ENCODE results near the gene SYNPO2. TPM values are rescaled to one million over a fixed set of nuclear protein-coding genes. Genes with fewer than 3 reads are reported as not detected.
"Not testable (repeated sequence)": the region's sequence is repeated elsewhere in the genome, so short reads cannot be mapped to it uniquely, and the experiment has no call there.

SYNPO2 gene
- total RNA-seq, 3 donors from 2014 or later, result 18.9 to 804 (median 91.1) TPM

- Histone ChIP-seq H3K36me3 (ENCODE audit: low read depth) (no peaks in the 10 kb centered on the region), H3K9me3 (no peaks in the 10 kb centered on the region), H3K4me1 (ENCODE audit: low read depth) (no peaks in the 10 kb centered on the region), H3K4me3 (no peak overlapping the region)
- no peak for DNase-seq
- intact Hi-C loops (cut with DNase I, micrococcal nuclease), result no loop called here
- no peak for TF ChIP-seq CTCF (IDR thresholded peaks at IDR 0.05)
- no peak for ATAC-seq
These were observed 165.3 kb downstream of the SYNPO2 start for GRCh38 chr4:119053997-119054396.

GRCh38 chr4:119057417-119057816, 168.8 kb downstream of the SYNPO2 start:
- H3K4me3 ChIP-seq, result no peak overlapping the region
- H3K36me3 ChIP-seq (ENCODE audit: low read depth), result no peaks in the 10 kb centered on the region
- H3K4me1 ChIP-seq (ENCODE audit: low read depth), result no peaks in the 10 kb centered on the region
- H3K9me3 ChIP-seq, result no peaks in the 10 kb centered on the region
- DNase-seq, result no peak
- intact Hi-C loops (cut with DNase I, micrococcal nuclease), result no loop called here
- ATAC-seq, result no peak
- no peak for TF ChIP-seq CTCF (IDR thresholded peaks at IDR 0.05)

GRCh38 chr4:119059221-119059620, 170.6 kb downstream of the SYNPO2 start:
- intact Hi-C loops (cut with DNase I, micrococcal nuclease), result no loop called here
- no peak overlapping the region for H3K4me3 ChIP-seq
- no peaks in the 10 kb centered on the region for H3K9me3 ChIP-seq
- TF ChIP-seq CTCF (IDR thresholded peaks at IDR 0.05), result no peak
- ATAC-seq, result no peak
- no peaks in the 10 kb centered on the region for H3K36me3 ChIP-seq (ENCODE audit: low read depth)
- no peaks in the 10 kb centered on the region for H3K4me1 ChIP-seq (ENCODE audit: low read depth)
- no peak for DNase-seq

GRCh38 chr4:119067125-119067524, 178.5 kb downstream of the SYNPO2 start:
- DNase-seq, result peak in 2 of 3 donors; percentile 46 to 57
- H3K36me3 ChIP-seq (ENCODE audit: low read depth); H3K4me3 ChIP-seq; ATAC-seq; H3K4me1 ChIP-seq (ENCODE audit: low read depth); H3K9me3 ChIP-seq; intact Hi-C loops (cut with DNase I, micrococcal nuclease): not testable (repeated sequence)

- H3K4me1 ChIP-seq (ENCODE audit: low read depth); H3K36me3 ChIP-seq (ENCODE audit: low read depth); H3K9me3 ChIP-seq; H3K4me3 ChIP-seq; intact Hi-C loops (cut with DNase I, micrococcal nuclease): not testable (repeated sequence)
- ATAC-seq, result peak; percentile 32
- DNase-seq, result peak in 2 of 3 donors; percentile 66 to 68
These were observed 179.2 kb downstream of the SYNPO2 start for GRCh38 chr4:119067670-119068360.

GRCh38 chr4:119068529-119068962, 179.9 kb downstream of the SYNPO2 start:
- ATAC-seq, result peak; percentile 81
- no peak for DNase-seq
- H3K4me1 ChIP-seq (ENCODE audit: low read depth), result peaks cover 10% of the 10 kb centered on the region
- no peaks in the 10 kb centered on the region for H3K36me3 ChIP-seq (ENCODE audit: low read depth)
- intact Hi-C loops (cut with DNase I, micrococcal nuclease), result no loop called here
- no peak overlapping the region for H3K4me3 ChIP-seq
- H3K9me3 ChIP-seq, result no peaks in the 10 kb centered on the region
- no peak for TF ChIP-seq CTCF (IDR thresholded peaks at IDR 0.05)

GRCh38 chr4:119070301-119070700, 181.6 kb downstream of the SYNPO2 start:
- H3K4me1 ChIP-seq (ENCODE audit: low read depth), result peaks cover 10% of the 10 kb centered on the region
- ATAC-seq (no peak), DNase-seq (no peak)
- no peaks in the 10 kb centered on the region for H3K9me3 ChIP-seq
- intact Hi-C loops (cut with DNase I, micrococcal nuclease), result no loop called here
- H3K4me3 ChIP-seq, result no peak overlapping the region
- no peaks in the 10 kb centered on the region for H3K36me3 ChIP-seq (ENCODE audit: low read depth)
- no peak for TF ChIP-seq CTCF (IDR thresholded peaks at IDR 0.05)

All from mucosa of descending colon (tissue), 3 donors.